Astrocyte of the hippocampus (primary cell): Measurements from ENCODE around the gene TACC2.
"Not testable (repeated sequence)": the region's sequence is repeated elsewhere in the genome, so short reads cannot be mapped to it uniquely, and the experiment has no call there.

Experiments
- DNase-seq: peaks from one replicate; pipeline ENCODE4 v3.0.0; 2011; ENCODE audit warnings: low read depth, low spot score

TACC2 gene

GRCh38 chr10:122091722-122092121, 102.8 kb downstream of the TACC2 start:
- DNase-seq: no peak

- DNase-seq: no peak
Observed at GRCh38 chr10:122093076-122093475, 104.1 kb downstream of the TACC2 start.

GRCh38 chr10:122096181-122096580, 107.2 kb downstream of the TACC2 start:
- not testable (repeated sequence) for DNase-seq

- DNase-seq: peak; percentile 22
Observed at GRCh38 chr10:122096705-122097104, 107.7 kb downstream of the TACC2 start.

- no peak for DNase-seq
Observed at GRCh38 chr10:122097935-122098334, 109.0 kb downstream of the TACC2 start.

- DNase-seq: no peak
Observed at GRCh38 chr10:122098924-122099323, 110.0 kb downstream of the TACC2 start.

GRCh38 chr10:122099562-122099961, 110.6 kb downstream of the TACC2 start:
- no peak for DNase-seq

- DNase-seq: no peak
Observed at GRCh38 chr10:122102146-122102868, 113.3 kb downstream of the TACC2 start.

GRCh38 chr10:122102869-122103525, 114.0 kb downstream of the TACC2 start:
- DNase-seq: peak; percentile 26

GRCh38 chr10:122103592-122103991, 114.6 kb downstream of the TACC2 start:
- DNase-seq: no peak

- not testable (repeated sequence) for DNase-seq
Observed at GRCh38 chr10:122108786-122109185, 119.8 kb downstream of the TACC2 start.

GRCh38 chr10:122112021-122112616, 123.2 kb downstream of the TACC2 start:
- DNase-seq: no peak

GRCh38 chr10:122112625-122113160, 123.7 kb downstream of the TACC2 start:
- peak; percentile 97 for DNase-seq

- DNase-seq: peak; percentile 87
Observed at GRCh38 chr10:122113161-122113944, 124.4 kb downstream of the TACC2 start.

- DNase-seq: no peak
Observed at GRCh38 chr10:122113945-122114747, 125.2 kb downstream of the TACC2 start.

- DNase-seq: no peak
Observed at GRCh38 chr10:122115874-122116273, 126.9 kb downstream of the TACC2 start.

GRCh38 chr10:122116331-122116730, 127.4 kb downstream of the TACC2 start:
- DNase-seq: peak; percentile 20

- DNase-seq: no peak
Observed at GRCh38 chr10:122117475-122117874, 128.5 kb downstream of the TACC2 start.

- DNase-seq: no peak
Observed at GRCh38 chr10:122120008-122120744, 131.2 kb downstream of the TACC2 start.

GRCh38 chr10:122121059-122121458, 132.1 kb downstream of the TACC2 start:
- peak; percentile 32 for DNase-seq
